ENCODE results near the gene UTP25.

Gene UTP25

DNA sequence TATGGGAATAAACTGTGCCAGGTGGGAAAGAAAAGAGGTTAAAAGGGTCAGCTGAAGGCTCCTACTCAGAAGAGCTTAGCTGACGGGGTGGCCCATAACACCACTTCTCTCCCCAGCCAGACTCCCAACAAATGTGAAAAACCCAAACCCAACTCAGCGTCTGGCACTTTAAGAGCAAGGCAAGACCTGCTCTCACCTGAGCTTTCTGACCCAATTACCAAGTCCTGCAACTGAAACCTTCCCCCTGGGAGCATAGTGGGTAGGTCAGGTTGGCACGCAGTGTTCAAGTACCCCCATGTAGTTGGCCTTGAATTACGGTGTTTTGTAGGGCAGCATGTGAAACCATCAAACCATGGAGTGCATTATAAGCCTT lies 25.0 kb upstream of the UTP25 start:
- H4K20me1 ChIP-seq (ENCODE audit: insufficient read depth, low read length, poor library complexity, severe bottlenecking): no peaks in the 10 kb centered on the region
- no peak overlapping the region for H3K4me2 ChIP-seq (ENCODE audit: low read depth, low read length, poor library complexity, severe bottlenecking)
- no peaks in the 10 kb centered on the region for H3F3A ChIP-seq (ENCODE audit: low read depth)
- H3K79me2 ChIP-seq (ENCODE audit: insufficient read depth, low read length): no peaks in the 10 kb centered on the region
- H3K27me3 ChIP-seq (ENCODE audit: insufficient read depth, low read length, poor library complexity, severe bottlenecking): peaks cover 36% of the 10 kb centered on the region
- H3K9ac ChIP-seq (ENCODE audit: low read depth, low read length, poor library complexity, severe bottlenecking): no peak overlapping the region
- H3K9me3 ChIP-seq (ENCODE audit: insufficient read depth, low read depth, low read length): no peaks in the 10 kb centered on the region
- TF ChIP-seq EZH2phosphoT487 (IDR thresholded peaks at IDR 0.05; ENCODE audit: borderline replicate concordance): no peak
- TF ChIP-seq, protein P1, sequence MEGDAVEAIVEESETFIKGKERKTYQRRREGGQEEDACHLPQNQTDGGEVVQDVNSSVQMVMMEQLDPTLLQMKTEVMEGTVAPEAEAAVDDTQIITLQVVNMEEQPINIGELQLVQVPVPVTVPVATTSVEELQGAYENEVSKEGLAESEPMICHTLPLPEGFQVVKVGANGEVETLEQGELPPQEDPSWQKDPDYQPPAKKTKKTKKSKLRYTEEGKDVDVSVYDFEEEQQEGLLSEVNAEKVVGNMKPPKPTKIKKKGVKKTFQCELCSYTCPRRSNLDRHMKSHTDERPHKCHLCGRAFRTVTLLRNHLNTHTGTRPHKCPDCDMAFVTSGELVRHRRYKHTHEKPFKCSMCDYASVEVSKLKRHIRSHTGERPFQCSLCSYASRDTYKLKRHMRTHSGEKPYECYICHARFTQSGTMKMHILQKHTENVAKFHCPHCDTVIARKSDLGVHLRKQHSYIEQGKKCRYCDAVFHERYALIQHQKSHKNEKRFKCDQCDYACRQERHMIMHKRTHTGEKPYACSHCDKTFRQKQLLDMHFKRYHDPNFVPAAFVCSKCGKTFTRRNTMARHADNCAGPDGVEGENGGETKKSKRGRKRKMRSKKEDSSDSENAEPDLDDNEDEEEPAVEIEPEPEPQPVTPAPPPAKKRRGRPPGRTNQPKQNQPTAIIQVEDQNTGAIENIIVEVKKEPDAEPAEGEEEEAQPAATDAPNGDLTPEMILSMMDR (conservative IDR thresholded peaks at IDR 0.05; ENCODE audit: low read length): no peak
- H3K4me1 ChIP-seq (ENCODE audit: insufficient read depth, low read length, poor library complexity, severe bottlenecking): no peaks in the 10 kb centered on the region
- H2AFZ ChIP-seq (ENCODE audit: low read length): no peak overlapping the region
- no peak overlapping the region for H3K4me3 ChIP-seq (ENCODE audit: low read length, poor library complexity, severe bottlenecking)
- H3K36me3 ChIP-seq (ENCODE audit: insufficient read depth, low read length): no peaks in the 10 kb centered on the region
- H3K9me2 ChIP-seq (replicated peaks; ENCODE audit: low read depth, low read length): no peaks in the 10 kb centered on the region

DNA sequence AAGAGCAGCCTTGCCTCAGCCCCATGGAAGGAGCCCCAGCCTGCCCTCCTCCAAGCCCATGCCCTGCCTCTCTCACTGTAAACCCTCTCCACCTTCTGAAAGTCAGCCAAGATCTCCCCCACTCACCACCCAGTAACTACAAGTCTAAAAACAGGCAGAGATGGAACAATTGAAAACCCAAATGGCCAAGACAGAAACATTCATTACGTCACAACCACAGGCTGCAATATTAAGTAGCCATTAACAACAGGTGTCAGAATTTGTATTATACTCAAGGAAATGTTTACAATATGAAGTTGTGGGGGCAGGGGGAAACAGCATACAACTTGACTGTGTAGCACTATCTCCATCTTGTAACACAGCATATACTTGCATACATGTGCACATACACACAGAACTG lies 24.2 kb upstream of the UTP25 start:
- Histone ChIP-seq H3K4me3 (ENCODE audit: low read length, poor library complexity, severe bottlenecking) (no peak overlapping the region), H3K4me2 (ENCODE audit: low read depth, low read length, poor library complexity, severe bottlenecking) (no peak overlapping the region), H2AFZ (ENCODE audit: low read length) (no peak overlapping the region), H3F3A (ENCODE audit: low read depth) (no peaks in the 10 kb centered on the region), H3K4me1 (ENCODE audit: insufficient read depth, low read length, poor library complexity, severe bottlenecking) (no peaks in the 10 kb centered on the region), H3K9me2 (replicated peaks; ENCODE audit: low read depth, low read length) (no peaks in the 10 kb centered on the region), H4K20me1 (ENCODE audit: insufficient read depth, low read length, poor library complexity, severe bottlenecking) (no peaks in the 10 kb centered on the region), H3K9ac (ENCODE audit: low read depth, low read length, poor library complexity, severe bottlenecking) (no peak overlapping the region), H3K36me3 (ENCODE audit: insufficient read depth, low read length) (no peaks in the 10 kb centered on the region), H3K27me3 (ENCODE audit: insufficient read depth, low read length, poor library complexity, severe bottlenecking) (peaks cover 40% of the 10 kb centered on the region), H3K79me2 (ENCODE audit: insufficient read depth, low read length) (no peaks in the 10 kb centered on the region), H3K9me3 (ENCODE audit: insufficient read depth, low read depth, low read length) (no peaks in the 10 kb centered on the region)
- TF ChIP-seq EZH2phosphoT487 (IDR thresholded peaks at IDR 0.05; ENCODE audit: borderline replicate concordance): no peak
- TF ChIP-seq, protein P1 (conservative IDR thresholded peaks at IDR 0.05; ENCODE audit: low read length): no peak

DNA sequence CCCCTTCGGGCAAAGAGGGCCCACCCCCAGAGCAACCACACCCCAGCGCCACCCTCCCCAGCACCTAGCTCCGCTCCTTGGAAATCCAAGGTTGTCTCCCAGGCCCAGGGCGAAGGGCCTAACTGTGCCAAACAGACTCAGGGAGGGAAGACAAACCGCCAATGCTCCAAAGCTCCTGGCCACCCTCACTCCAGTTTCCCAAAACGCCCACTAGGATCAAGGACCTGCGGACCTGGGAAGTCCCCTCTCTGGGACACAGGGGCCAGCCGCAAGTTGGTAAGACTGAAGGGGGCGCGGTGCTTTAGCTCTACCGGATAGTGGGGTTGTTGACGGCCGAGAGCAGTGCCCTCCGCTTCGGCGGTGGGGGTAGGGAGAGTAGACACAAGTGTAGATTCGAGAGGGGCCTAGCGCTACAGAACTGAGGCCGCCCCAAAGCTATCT lies 22.4 kb upstream of the UTP25 start:
- Histone ChIP-seq H2AFZ (ENCODE audit: low read length) (no peak overlapping the region), H3K36me3 (ENCODE audit: insufficient read depth, low read length) (no peaks in the 10 kb centered on the region), H3K4me1 (ENCODE audit: insufficient read depth, low read length, poor library complexity, severe bottlenecking) (no peaks in the 10 kb centered on the region), H3K4me2 (ENCODE audit: low read depth, low read length, poor library complexity, severe bottlenecking) (no peak overlapping the region), H3F3A (ENCODE audit: low read depth) (no peaks in the 10 kb centered on the region), H3K79me2 (ENCODE audit: insufficient read depth, low read length) (no peaks in the 10 kb centered on the region), H3K9me2 (replicated peaks; ENCODE audit: low read depth, low read length) (no peaks in the 10 kb centered on the region), H4K20me1 (ENCODE audit: insufficient read depth, low read length, poor library complexity, severe bottlenecking) (no peaks in the 10 kb centered on the region), H3K27me3 (ENCODE audit: insufficient read depth, low read length, poor library complexity, severe bottlenecking) (peaks cover 38% of the 10 kb centered on the region), H3K4me3 (ENCODE audit: low read length, poor library complexity, severe bottlenecking) (no peak overlapping the region), H3K9me3 (ENCODE audit: insufficient read depth, low read depth, low read length) (no peaks in the 10 kb centered on the region), H3K9ac (ENCODE audit: low read depth, low read length, poor library complexity, severe bottlenecking) (no peak overlapping the region)
- no peak for TF ChIP-seq EZH2phosphoT487 (IDR thresholded peaks at IDR 0.05; ENCODE audit: borderline replicate concordance)
- TF ChIP-seq, protein P1 (conservative IDR thresholded peaks at IDR 0.05; ENCODE audit: low read length): no peak
